Tibial nerve (tissue), 4 donors: ENCODE results near the gene BCKDHA. TPM values are rescaled to one million over a fixed set of nuclear protein-coding genes. Genes with fewer than 3 reads are reported as not detected.
"Not testable (repeated sequence)": the region's sequence is repeated elsewhere in the genome, so short reads cannot be mapped to it uniquely, and the experiment has no call there.

ENCODE experiments used
- DNase-seq, 2 donors: peaks; one replicate each; pipeline ENCODE4 v3.0.0-alpha.2; 2019; ENCODE audit warnings: low spot score in 2 of 2
- H3K27ac ChIP-seq, 4 donors: fragments of 200-600 bp; sonication (generic) in 3 of 4; one replicate each; pipeline ENCODE4 v1.5.1; 2017 to 2019; ENCODE audit warnings: mild to moderate bottlenecking in 1 of 4
- H3K27me3 ChIP-seq, 2 donors: fragments of 200-600 bp; sonication (generic) in 1 of 2; one replicate each; pipeline versions ENCODE4 v1.5.1 to v1.6.0; 2017 to 2019
- H3K36me3 ChIP-seq, 3 donors: fragments of 200-600 bp; sonication (generic); one replicate each; pipeline ENCODE4 v1.5.1; 2018 to 2019
- H3K4me1 ChIP-seq, 4 donors: fragments of 200-600 bp; sonication (generic) in 3 of 4; one replicate each; pipeline ENCODE4 v1.5.1; 2017 to 2019
- H3K4me3 ChIP-seq, 4 donors: fragments of 200-600 bp; sonication (generic) in 3 of 4; one replicate each; pipeline ENCODE4 v1.5.1; 2017 to 2019; ENCODE audit warnings: mild to moderate bottlenecking in 1 of 4, moderate library complexity in 1 of 4
- H3K9me3 ChIP-seq, 4 donors: fragments of 200-600 bp; sonication (generic) in 3 of 4; one replicate each; pipeline ENCODE4 v1.5.1; 2017 to 2019
- EP300 ChIP-seq, 2 donors: sonication (generic); formaldehyde crosslinking; IDR thresholded peaks; one replicate each; pipeline ENCODE4 v1.6.1; 2017; ENCODE audit warnings: antibody characterized with exemption in 2 of 2, mild to moderate bottlenecking in 1 of 2
- POLR2A ChIP-seq, 2 donors: fragments of 450-650 bp; IDR thresholded peaks; one replicate each; pipeline ENCODE4 v1.6.1; 2017; ENCODE audit warnings: antibody characterized with exemption in 2 of 2, mild to moderate bottlenecking in 2 of 2, moderate library complexity in 2 of 2
- WGBS, 2 donors: methylation state at CpG; one replicate each; pipeline ENCODE4 v1.1.5; 2018; 5-methylcytosine and 5-hydroxymethylcytosine counted together
- total RNA-seq, 4 donors: library from RNA; depleted of rRNA; stranded (reverse); fragments of >200 nt; gene quantifications; one replicate each; pipeline ENCODE4 v1.1.0, GENCODE V29; 2016
- TF ChIP-seq, protein P1 (sequence below), 5 experiments: fragments of 200-600 bp in 3 of 5; fragments of 450-650 bp in 2 of 5; sonication (generic) in 3 of 5; IDR thresholded peaks; one replicate each; pipeline ENCODE4 v1.5.1; 2016 to 2019; ENCODE audit warnings: antibody characterized with exemption in 5 of 5, mild to moderate bottlenecking in 3 of 5, moderate library complexity in 2 of 5

BCKDHA gene
- total RNA-seq, 4 donors from 2014 or later, result 48.6 to 61.4 (median 54.2) TPM

DNA sequence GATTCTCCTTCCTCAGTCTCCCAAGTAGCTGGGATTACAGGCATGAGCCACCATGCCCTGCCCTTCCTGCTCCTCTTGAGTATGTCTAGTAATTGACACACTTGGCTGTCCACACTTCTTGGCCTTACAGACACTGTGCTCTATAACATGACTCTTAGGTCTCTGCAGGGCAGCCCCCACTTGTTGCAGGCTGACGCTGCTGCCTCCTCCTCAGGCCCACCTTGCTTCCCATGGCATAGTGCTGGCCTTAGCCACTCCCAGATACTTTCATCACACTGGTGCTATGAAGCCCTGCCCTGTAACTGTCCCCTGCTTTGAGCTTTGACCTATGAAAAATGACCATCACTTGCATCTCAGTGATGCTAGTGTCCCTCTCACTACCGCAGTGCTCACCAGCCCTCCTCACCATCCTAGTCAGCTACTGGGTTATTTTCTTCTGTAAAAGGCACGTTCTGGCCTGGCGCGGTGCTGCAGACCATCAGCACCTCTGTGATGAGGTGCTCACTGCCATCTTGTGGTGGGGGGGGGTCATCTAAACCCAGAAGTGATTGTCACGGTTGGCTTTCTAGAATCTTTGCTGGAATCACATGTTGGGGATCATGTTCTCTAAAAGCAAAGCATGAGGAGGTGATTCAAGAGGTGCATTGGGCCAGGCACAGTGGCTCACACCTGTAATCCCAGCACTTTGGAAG is 55.1 kb downstream of the BCKDHA start:
- DNase-seq, result no peak
- Histone ChIP-seq H3K4me3 (no peak overlapping the region), H3K4me1 (peaks cover 0 to 23% (median 0%) of the 10 kb centered on the region in 4 donors), H3K27ac (no peak overlapping the region), H3K36me3 (no peaks in the 10 kb centered on the region), H3K27me3 (no peaks in the 10 kb centered on the region), H3K9me3 (no peaks in the 10 kb centered on the region)
- TF ChIP-seq POLR2A (IDR thresholded peaks at IDR 0.05), result no peak
- TF ChIP-seq, protein P1, sequence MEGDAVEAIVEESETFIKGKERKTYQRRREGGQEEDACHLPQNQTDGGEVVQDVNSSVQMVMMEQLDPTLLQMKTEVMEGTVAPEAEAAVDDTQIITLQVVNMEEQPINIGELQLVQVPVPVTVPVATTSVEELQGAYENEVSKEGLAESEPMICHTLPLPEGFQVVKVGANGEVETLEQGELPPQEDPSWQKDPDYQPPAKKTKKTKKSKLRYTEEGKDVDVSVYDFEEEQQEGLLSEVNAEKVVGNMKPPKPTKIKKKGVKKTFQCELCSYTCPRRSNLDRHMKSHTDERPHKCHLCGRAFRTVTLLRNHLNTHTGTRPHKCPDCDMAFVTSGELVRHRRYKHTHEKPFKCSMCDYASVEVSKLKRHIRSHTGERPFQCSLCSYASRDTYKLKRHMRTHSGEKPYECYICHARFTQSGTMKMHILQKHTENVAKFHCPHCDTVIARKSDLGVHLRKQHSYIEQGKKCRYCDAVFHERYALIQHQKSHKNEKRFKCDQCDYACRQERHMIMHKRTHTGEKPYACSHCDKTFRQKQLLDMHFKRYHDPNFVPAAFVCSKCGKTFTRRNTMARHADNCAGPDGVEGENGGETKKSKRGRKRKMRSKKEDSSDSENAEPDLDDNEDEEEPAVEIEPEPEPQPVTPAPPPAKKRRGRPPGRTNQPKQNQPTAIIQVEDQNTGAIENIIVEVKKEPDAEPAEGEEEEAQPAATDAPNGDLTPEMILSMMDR (IDR thresholded peaks at IDR 0.05), result no peak
- TF ChIP-seq EP300 (IDR thresholded peaks at IDR 0.05), result no peak
- WGBS, 2 donors, result 67 to 69% methylated on average over 6 of the region's 6 CpGs

DNA sequence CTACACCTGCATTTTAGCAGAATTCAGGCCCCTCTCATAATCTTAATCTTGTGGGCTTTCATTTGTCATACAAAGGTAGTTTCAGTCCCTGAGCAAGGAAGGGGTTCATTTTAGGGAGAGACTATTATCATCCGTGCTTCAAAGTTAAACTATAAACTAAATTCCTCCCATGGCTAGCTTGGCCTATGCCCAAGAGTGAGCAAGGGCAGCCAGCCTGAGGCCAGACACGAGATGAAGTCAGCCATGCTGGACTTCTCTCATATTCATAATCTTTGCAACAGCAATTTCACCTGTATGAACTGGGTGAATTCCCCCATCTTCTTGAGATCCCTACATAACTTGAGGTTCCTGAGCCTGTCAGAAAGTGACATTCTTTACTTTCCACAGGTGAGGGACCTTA is 58.3 kb downstream of the BCKDHA start:
- TF ChIP-seq POLR2A (IDR thresholded peaks at IDR 0.05) (no peak), EP300 (IDR thresholded peaks at IDR 0.05) (no peak)
- TF ChIP-seq, protein P1 (IDR thresholded peaks at IDR 0.05), result no peak
- DNase-seq, result no peak
- Histone ChIP-seq H3K27me3 (peaks cover 0 to 14% of the 10 kb centered on the region in 2 donors), H3K36me3 (no peaks in the 10 kb centered on the region), H3K4me3 (no peak overlapping the region), H3K27ac (peak overlapping the region in 1 of 4 donors; percentile 45), H3K4me1 (peaks cover 0 to 13% (median 0%) of the 10 kb centered on the region in 4 donors), H3K9me3 (no peaks in the 10 kb centered on the region)
- WGBS, 2 donors, result 12 to 20% methylated on average over 2 of the region's 2 CpGs

DNA sequence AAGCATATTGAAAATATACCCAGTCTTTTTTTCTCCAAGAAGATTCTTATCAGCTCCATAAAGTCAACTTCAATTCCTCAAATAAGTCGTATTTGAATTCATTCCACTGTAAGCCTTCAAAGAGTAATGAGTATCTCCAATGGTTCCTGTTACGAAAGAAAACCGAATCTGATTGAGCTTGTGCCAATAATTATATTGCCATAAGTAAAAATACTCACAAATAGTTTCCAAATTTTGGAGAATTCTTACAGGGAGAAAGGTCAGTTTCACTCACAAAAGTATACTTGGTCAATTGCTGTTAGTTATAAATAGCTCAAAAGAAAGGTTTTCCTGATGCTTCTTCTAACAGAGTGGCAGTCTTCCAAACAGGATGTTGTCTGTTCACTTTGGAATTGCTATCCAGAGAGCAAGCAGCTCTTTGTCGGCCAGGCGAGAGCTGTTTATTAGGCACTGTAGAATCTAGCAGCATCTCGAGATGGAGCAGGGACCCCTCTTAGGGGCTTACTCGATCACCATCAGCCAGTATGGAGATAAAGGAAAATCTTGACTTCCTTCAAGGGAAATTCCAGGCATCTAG is 58.8 kb downstream of the BCKDHA start:
- 14 to 18% methylated on average over 7 of the region's 7 CpGs for WGBS, 2 donors
- Histone ChIP-seq H3K9me3 (no peaks in the 10 kb centered on the region), H3K4me1 (peaks cover 0 to 13% (median 0%) of the 10 kb centered on the region in 4 donors), H3K27me3 (peaks cover 0 to 18% of the 10 kb centered on the region in 2 donors), H3K27ac (peak overlapping the region in 2 of 4 donors; percentile 45 to 55), H3K4me3 (no peak overlapping the region), H3K36me3 (no peaks in the 10 kb centered on the region)
- peak in 1 of 2 donors; percentile 18 for DNase-seq
- TF ChIP-seq, protein P1 (IDR thresholded peaks at IDR 0.05), result no peak
- peak in 1 of 2 donors; percentile 32 for TF ChIP-seq EP300 (IDR thresholded peaks at IDR 0.05)

DNA sequence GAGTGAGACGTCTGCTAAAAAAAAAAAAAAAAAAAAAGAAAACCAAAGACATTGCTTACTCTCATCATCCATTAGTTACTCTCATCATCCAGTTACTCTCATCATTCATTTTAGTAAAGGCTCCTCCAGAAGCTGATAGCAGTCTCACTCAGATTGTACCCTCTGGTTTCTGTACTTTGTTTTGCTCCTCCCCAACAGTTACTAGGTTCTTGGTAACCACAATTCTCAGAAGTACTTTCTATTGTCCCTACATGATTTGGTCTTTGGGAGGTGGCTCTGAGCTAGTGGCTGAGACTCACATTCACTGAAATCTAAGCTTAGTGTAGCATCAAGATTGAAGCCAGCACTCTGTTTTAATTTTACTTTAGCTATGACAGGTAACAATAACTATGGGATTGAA is 59.6 kb downstream of the BCKDHA start:
- DNase-seq, result no peak
- Histone ChIP-seq H3K4me3 (no peak overlapping the region), H3K27ac (no peak overlapping the region), H3K36me3 (no peaks in the 10 kb centered on the region), H3K9me3 (peaks cover 0 to under 1% (median 0%) of the 10 kb centered on the region in 4 donors), H3K27me3 (peaks cover 0 to 21% of the 10 kb centered on the region in 2 donors), H3K4me1 (peaks cover 0 to 13% (median 0%) of the 10 kb centered on the region in 4 donors)
- TF ChIP-seq, protein P1 (IDR thresholded peaks at IDR 0.05), result no peak
- no peak for TF ChIP-seq EP300 (IDR thresholded peaks at IDR 0.05)
- TF ChIP-seq POLR2A (IDR thresholded peaks at IDR 0.05), result no peak
- WGBS, 2 donors, result 26% methylated on average over 1 of the region's 1 CpG

DNA sequence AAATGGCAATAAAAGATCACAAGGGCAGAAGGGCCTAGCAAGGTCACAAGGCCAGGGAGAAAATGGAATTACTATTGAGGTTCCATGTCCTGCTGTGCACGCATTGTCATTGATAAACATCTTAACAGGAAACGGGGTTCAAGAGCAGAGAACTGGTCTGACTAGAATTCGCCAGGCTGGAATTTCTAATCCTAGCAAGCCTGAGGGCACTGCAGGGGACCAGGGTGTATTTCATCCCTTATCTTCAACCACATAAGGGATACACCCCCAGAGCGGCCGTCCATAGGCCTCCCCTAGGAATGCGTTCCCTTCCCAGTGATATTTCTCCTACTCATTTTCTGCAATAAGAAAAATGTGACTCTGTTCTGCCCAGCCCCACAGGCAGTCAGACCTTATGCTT is 64.9 kb downstream of the BCKDHA start:
- DNase-seq, result no peak
- H3K36me3 ChIP-seq, result no peaks in the 10 kb centered on the region
- no peak overlapping the region for H3K4me3 ChIP-seq
- no peak overlapping the region for H3K27ac ChIP-seq
- 54 to 63% methylated on average over 6 of the region's 6 CpGs for WGBS, 2 donors
- H3K9me3 ChIP-seq, result peaks cover 0 to 7% (median 0%) of the 10 kb centered on the region in 4 donors
- no peak for TF ChIP-seq POLR2A (IDR thresholded peaks at IDR 0.05)
- TF ChIP-seq, protein P1 (IDR thresholded peaks at IDR 0.05), result no peak
- TF ChIP-seq EP300 (IDR thresholded peaks at IDR 0.05), result no peak
- no peaks in the 10 kb centered on the region for H3K4me1 ChIP-seq
- H3K27me3 ChIP-seq, result peaks cover 0 to 44% of the 10 kb centered on the region in 2 donors

DNA sequence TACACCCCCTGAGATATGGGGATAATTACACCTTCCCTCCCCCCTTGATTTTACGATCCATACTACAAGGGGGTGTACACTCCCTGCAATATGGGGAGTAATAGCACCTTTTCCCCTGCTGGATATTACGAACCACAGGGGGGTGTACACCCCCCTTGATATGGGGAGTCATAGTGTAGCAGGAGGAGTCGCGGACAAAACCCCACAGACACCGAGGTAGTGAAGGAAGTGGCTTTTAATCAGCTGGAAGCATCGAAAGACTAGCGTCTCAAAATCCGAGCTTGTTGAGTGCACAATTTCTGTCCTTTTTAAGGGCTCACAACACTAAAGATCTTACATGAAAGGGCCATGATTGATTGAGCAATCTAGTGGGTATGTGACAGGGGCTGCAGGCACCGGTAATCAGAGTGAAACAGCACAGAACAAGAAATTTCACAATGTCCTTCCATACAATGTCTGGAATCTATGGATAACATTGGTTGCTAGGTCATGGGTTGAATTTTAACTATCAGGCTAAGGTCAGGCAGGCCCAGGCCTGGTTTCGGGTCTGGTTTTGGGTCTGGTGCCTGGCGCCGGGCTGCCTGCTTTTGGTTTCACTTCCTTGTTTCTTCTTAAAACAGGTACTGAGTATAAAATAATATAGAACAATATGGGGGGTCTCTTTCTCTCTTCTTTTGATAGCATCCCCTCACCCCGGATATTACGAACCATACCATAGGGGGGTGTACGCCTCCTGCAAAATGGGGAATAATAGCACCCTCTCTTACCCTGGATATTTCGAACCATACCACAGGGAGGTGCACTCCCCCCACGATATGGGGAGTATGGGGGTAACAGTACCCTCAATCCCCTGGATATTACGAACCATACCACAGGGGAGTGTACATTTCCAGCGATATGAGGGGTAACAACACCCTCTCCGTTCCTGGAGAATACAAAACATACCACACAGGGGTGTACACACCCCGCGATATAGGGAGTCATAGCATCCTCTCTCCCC is 65.9 kb downstream of the BCKDHA start:
- H3K27ac ChIP-seq, H3K4me3 ChIP-seq, H3K36me3 ChIP-seq, H3K9me3 ChIP-seq, DNase-seq, H3K4me1 ChIP-seq: not testable (repeated sequence)
- H3K27me3 ChIP-seq, result peaks cover 0 to 51% of the 10 kb centered on the region in 2 donors
- WGBS, 2 donors, result 77 to 83% methylated on average over 22 of the region's 22 CpGs
